Caco-2 (cell line): Measurements from ENCODE around the gene PIP4K2A. TPM values are rescaled to one million over a fixed set of nuclear protein-coding genes. Genes with fewer than 3 reads are reported as not detected.

Experiments
- BruUV-seq: library from RNA; stranded (reverse); fragments of 400-500 nt; replicated peaks from 2 replicates; lab custom pipeline; 2021; lab: Mats Ljungman, UMichigan
- CTCF ChIA-PET: fragments of 300-600 bp; sonication (Branson Sonifier 250); formaldehyde crosslinking; loops from one replicate; lab custom pipeline; 2022; ENCODE audit warnings: antibody characterized with exemption; lab: Charles Lee
- POLR2A ChIA-PET: fragments of 300-600 bp; sonication (Branson Sonifier 250); formaldehyde crosslinking; loops from one replicate; lab custom pipeline; 2022; ENCODE audit warnings: antibody characterized with exemption; lab: Charles Lee
- DNase-seq, 2 experiments: peaks; one replicate each; pipeline versions ENCODE4 v3.0.0 to v3.0.0-alpha.2; 2020 to 2022
- H3K27me3 ChIP-seq: replicated peaks from 2 replicates; pipeline ENCODE4 v1.6.0; 2011; ENCODE audit warnings: low read length; ENCODE audit not compliant: control insufficient read depth, insufficient read depth
- H3K36me3 ChIP-seq: 2 replicates; pipeline ENCODE4 v1.5.1; 2011; ENCODE audit warnings: low read length; ENCODE audit not compliant: control insufficient read depth, insufficient read depth
- H3K4me1 ChIP-seq: fragments of 250-450 bp; sonication (Bioruptor Pico); 2 replicates; pipeline ENCODE4 v1.5.1; 2020; ENCODE audit warnings: mild to moderate bottlenecking
- H3K4me3 ChIP-seq: 2 replicates; pipeline ENCODE4 v1.5.1; 2011; ENCODE audit warnings: low read depth, mild to moderate bottlenecking, control low read depth, low read length
- H3K9me3 ChIP-seq: fragments of 250-450 bp; sonication (Bioruptor Pico); 2 replicates; pipeline ENCODE4 v1.5.1; 2020; ENCODE audit warnings: mild to moderate bottlenecking, moderate library complexity
- H3K27ac Mint-ChIP-seq: one replicate; pipeline ENCODE4 v1.8.0; 2022; ENCODE audit warnings: mixed read lengths; ENCODE audit not compliant: unreplicated experiment
- H3K27me3 Mint-ChIP-seq: one replicate; pipeline ENCODE4 v1.8.0; 2022; ENCODE audit warnings: mixed read lengths; ENCODE audit not compliant: insufficient read depth, unreplicated experiment
- H3K36me3 Mint-ChIP-seq: one replicate; pipeline ENCODE4 v1.8.0; 2022; ENCODE audit warnings: mild to moderate bottlenecking, mixed read lengths; ENCODE audit not compliant: insufficient read depth, unreplicated experiment
- H3K4me1 Mint-ChIP-seq: one replicate; pipeline ENCODE4 v1.8.0; 2022; ENCODE audit warnings: low read depth, mixed read lengths; ENCODE audit not compliant: unreplicated experiment
- H3K4me3 Mint-ChIP-seq: one replicate; pipeline ENCODE4 v1.8.0; 2022; ENCODE audit warnings: mild to moderate bottlenecking, moderate library complexity, mixed read lengths; ENCODE audit not compliant: unreplicated experiment
- H3K9me3 Mint-ChIP-seq: one replicate; pipeline ENCODE4 v1.8.0; 2022; ENCODE audit warnings: mixed read lengths; ENCODE audit not compliant: unreplicated experiment
- CTCF ChIP-seq, 2 experiments: fragments of 200-600 bp in 1 of 2; IDR thresholded peaks; 1 replicate in 1 of 2; 2 replicates in 1 of 2; pipeline versions ENCODE4 v1.5.1 to v1.8.0; 2011 to 2022; ENCODE audit warnings: antibody characterized with exemption in 1 of 2, control low read depth in 1 of 2, inconsistent platforms in 1 of 2, low read depth in 1 of 2, low read length in 1 of 2, mild to moderate bottlenecking in 1 of 2, moderate library complexity in 1 of 2; ENCODE audit not compliant: insufficient read depth in 1 of 2, severe bottlenecking in 1 of 2, unreplicated experiment in 1 of 2
- intact Hi-C: fragments of 100-400 bp; cut with micrococcal nuclease; formaldehyde crosslinking; loops from one replicate; pipeline ENCODE4 v1.10.0; 2022; ENCODE audit not compliant: unreplicated experiment
- total RNA-seq: library from RNA; stranded (reverse); gene quantifications from 2 replicates; pipeline ENCODE4 v1.2.3, GENCODE V29; 2022

Gene PIP4K2A
- total RNA-seq, 1 experiment from 2014 or later: 26.9 TPM

GRCh38 chr10:22601618-22602017, 112.8 kb downstream of the PIP4K2A start:
- Mint-ChIP-seq H3K4me1 (peaks cover 7% of the 10 kb centered on the region), H3K4me3 (no peak overlapping the region), H3K27ac (no peak overlapping the region), H3K36me3 (peaks cover 22% of the 10 kb centered on the region), H3K27me3 (no peaks in the 10 kb centered on the region), H3K9me3 (no peaks in the 10 kb centered on the region)
- Histone ChIP-seq H3K4me1 (no peaks in the 10 kb centered on the region), H3K27me3 (no peaks in the 10 kb centered on the region), H3K9me3 (no peaks in the 10 kb centered on the region), H3K4me3 (no peak overlapping the region), H3K36me3 (no peaks in the 10 kb centered on the region)
- POLR2A ChIA-PET: no interaction called here
- TF ChIP-seq CTCF (IDR thresholded peaks at IDR 0.05; ENCODE audit: insufficient read depth in 1 of 2, low read depth in 1 of 2, low read length in 1 of 2, severe bottlenecking in 1 of 2, unreplicated experiment in 1 of 2): no peak
- intact Hi-C loops: no loop called here
- no TSS peak for BruUV-seq
- CTCF ChIA-PET: no interaction called here
- no peak for DNase-seq

- peaks cover 7% of the 10 kb centered on the region for H3K4me1 Mint-ChIP-seq
- H3K36me3 ChIP-seq: no peaks in the 10 kb centered on the region
- no peak for TF ChIP-seq CTCF (IDR thresholded peaks at IDR 0.05; ENCODE audit: insufficient read depth in 1 of 2, low read depth in 1 of 2, low read length in 1 of 2, severe bottlenecking in 1 of 2, unreplicated experiment in 1 of 2)
- no peak overlapping the region for H3K27ac Mint-ChIP-seq
- H3K4me3 ChIP-seq: no peak overlapping the region
- BruUV-seq: no TSS peak
- peaks cover 16% of the 10 kb centered on the region for H3K36me3 Mint-ChIP-seq
- no peaks in the 10 kb centered on the region for H3K9me3 Mint-ChIP-seq
- H3K9me3 ChIP-seq: no peaks in the 10 kb centered on the region
- no peak for DNase-seq
- no peak overlapping the region for H3K4me3 Mint-ChIP-seq
- intact Hi-C loops: no loop called here
- H3K27me3 Mint-ChIP-seq: no peaks in the 10 kb centered on the region
- POLR2A ChIA-PET: no interaction called here
- no peaks in the 10 kb centered on the region for H3K27me3 ChIP-seq
- CTCF ChIA-PET: no interaction called here
- no peaks in the 10 kb centered on the region for H3K4me1 ChIP-seq
Measured at GRCh38 chr10:22599636-22600228, 114.6 kb downstream of the PIP4K2A start.

- Mint-ChIP-seq H3K4me1 (peaks cover 7% of the 10 kb centered on the region), H3K27ac (no peak overlapping the region), H3K4me3 (no peak overlapping the region), H3K9me3 (no peaks in the 10 kb centered on the region), H3K27me3 (no peaks in the 10 kb centered on the region), H3K36me3 (peaks cover 16% of the 10 kb centered on the region)
- intact Hi-C loops: no loop called here
- CTCF ChIA-PET: no interaction called here
- no peak overlapping the region for H3K4me3 ChIP-seq
- BruUV-seq: no TSS peak
- POLR2A ChIA-PET: no interaction called here
- DNase-seq: no peak
- TF ChIP-seq CTCF (IDR thresholded peaks at IDR 0.05; ENCODE audit: insufficient read depth in 1 of 2, low read depth in 1 of 2, low read length in 1 of 2, severe bottlenecking in 1 of 2, unreplicated experiment in 1 of 2): no peak
- H3K36me3 ChIP-seq: no peaks in the 10 kb centered on the region
- no peaks in the 10 kb centered on the region for H3K4me1 ChIP-seq
- no peaks in the 10 kb centered on the region for H3K27me3 ChIP-seq
- no peaks in the 10 kb centered on the region for H3K9me3 ChIP-seq
Measured at GRCh38 chr10:22599048-22599561, 115.3 kb downstream of the PIP4K2A start.
